Kasumi-1 (cell line): Measurements from ENCODE around the gene KIF23.
"Not testable (repeated sequence)": the region's sequence is repeated elsewhere in the genome, so short reads cannot be mapped to it uniquely, and the experiment has no call there.

Experiments
- DNase-seq, 2 experiments: peaks; one replicate each; lab custom pipeline; 2025; lab: John Stamatoyannopoulos, UW

The KIF23 gene

GRCh38 chr15:69413822-69414700 is at the start of gene KIF23:
KIF23 (plus strand) TSS chr15:69414349; CDS start chr15:69414466, 117 bp downstream.
- peak; percentile 88 to 93 for DNase-seq

- no peak for DNase-seq
Observed at GRCh38 chr15:69367236-69367635, 46.9 kb upstream of the KIF23 start.

- DNase-seq, result no peak
Observed at GRCh38 chr15:69369631-69370030, 44.5 kb upstream of the KIF23 start.

GRCh38 chr15:69373406-69373805 is 40.7 kb upstream of the KIF23 start:
- DNase-seq, result no peak

- no peak for DNase-seq
Observed at GRCh38 chr15:69375151-69375790, 38.9 kb upstream of the KIF23 start.

GRCh38 chr15:69377216-69377970 is 36.8 kb upstream of the KIF23 start:
- no peak for DNase-seq

GRCh38 chr15:69380100-69380725 is 33.9 kb upstream of the KIF23 start:
- DNase-seq, result peak in 1 of 2 experiments; percentile 3

- no peak for DNase-seq
Observed at GRCh38 chr15:69380726-69381105, 33.4 kb upstream of the KIF23 start.

- DNase-seq, result not testable (repeated sequence)
Observed at GRCh38 chr15:69382176-69382575, 32.0 kb upstream of the KIF23 start.

GRCh38 chr15:69384066-69384465 is 30.1 kb upstream of the KIF23 start:
- not testable (repeated sequence) for DNase-seq

GRCh38 chr15:69384626-69385598 is 29.2 kb upstream of the KIF23 start:
- no peak for DNase-seq

- no peak for DNase-seq
Observed at GRCh38 chr15:69385831-69386230, 28.3 kb upstream of the KIF23 start.

GRCh38 chr15:69386284-69386683 is 27.9 kb upstream of the KIF23 start:
- no peak for DNase-seq

- DNase-seq, result no peak
Observed at GRCh38 chr15:69388260-69388705, 25.9 kb upstream of the KIF23 start.

- no peak for DNase-seq
Observed at GRCh38 chr15:69389426-69389825, 24.7 kb upstream of the KIF23 start.

- no peak for DNase-seq
Observed at GRCh38 chr15:69390575-69390974, 23.6 kb upstream of the KIF23 start.

- DNase-seq, result no peak
Observed at GRCh38 chr15:69391046-69391757, 22.9 kb upstream of the KIF23 start.

- no peak for DNase-seq
Observed at GRCh38 chr15:69392352-69392751, 21.8 kb upstream of the KIF23 start.

GRCh38 chr15:69393831-69394491 is 20.2 kb upstream of the KIF23 start:
- no peak for DNase-seq
